Measurements from ENCODE around the gene USP53. TPM values are rescaled to one million over a fixed set of nuclear protein-coding genes. Genes with fewer than 3 reads are reported as not detected.

The USP53 gene
- total and polyA plus RNA-seq, 2 of the 13 experiments (the other 11 are each of a cell fraction or from before 2014, with no cell fraction given): 5.3 to 8.1 TPM

DNA sequence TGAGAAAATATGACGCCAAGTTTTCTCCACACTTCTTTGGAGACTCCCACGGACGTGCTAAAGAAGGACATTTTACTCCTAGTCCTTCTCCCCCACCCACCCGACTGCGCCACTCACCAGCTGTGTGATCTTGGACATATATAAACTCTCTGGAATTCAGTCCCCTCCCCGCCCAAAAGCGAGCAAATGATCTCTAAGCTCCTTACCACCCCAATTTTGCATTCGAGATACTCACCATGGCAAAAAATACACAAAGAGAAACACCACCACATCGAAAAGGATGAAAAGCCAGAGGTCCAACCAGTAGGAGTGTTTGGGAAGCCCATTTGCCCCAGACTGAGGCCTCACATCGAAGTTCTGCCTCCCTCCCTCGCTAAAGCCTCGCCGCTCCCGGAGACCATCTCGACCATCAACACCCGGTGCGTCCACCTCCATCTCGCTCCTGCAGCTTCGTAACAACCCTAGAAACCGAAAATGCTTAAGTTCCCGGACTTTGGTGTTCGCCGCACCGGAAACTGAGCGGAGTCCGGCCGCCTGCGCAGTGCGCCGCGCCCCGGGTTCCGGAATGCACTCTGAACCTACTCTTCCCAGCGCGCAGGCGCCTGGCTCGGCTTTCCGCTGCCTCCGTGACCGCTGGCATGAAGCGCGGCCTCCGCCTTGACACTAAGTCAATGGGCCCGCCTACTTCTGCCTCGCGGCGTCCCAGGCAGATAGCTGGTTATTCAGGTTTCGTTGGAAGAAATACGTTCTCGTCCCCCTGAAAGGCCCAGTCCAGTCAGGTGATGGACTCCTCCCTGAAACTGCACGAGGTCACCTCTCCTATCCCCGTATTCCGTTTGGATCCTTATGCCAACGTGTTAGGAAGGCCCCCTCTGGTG, 87.8 kb downstream of the USP53 start (continued):
- TF ChIP-seq ZNF790 (CRISPR knock-in tag; IDR thresholded peaks at IDR 0.05; ENCODE audit: borderline replicate concordance) (no peak; the same call in 1 of the 2 replicates), ZNF280D (CRISPR knock-in tag; IDR thresholded peaks at IDR 0.05) (no peak), SPEN (CRISPR knock-in tag; IDR thresholded peaks at IDR 0.05; ENCODE audit: low read depth) (peak; percentile 96), ZNF660 (CRISPR knock-in tag; IDR thresholded peaks at IDR 0.05; ENCODE audit: borderline replicate concordance, low read depth) (no peak), MAF1 (CRISPR knock-in tag; IDR thresholded peaks at IDR 0.05; ENCODE audit: borderline replicate concordance) (no peak), CBX2 (IDR thresholded peaks at IDR 0.05; ENCODE audit: low read depth, low read length) (no peak), CBX2 (CRISPR knock-in tag; IDR thresholded peaks at IDR 0.05; ENCODE audit: low read depth) (0 out of 2 replicates have a peak, but pooled peaks have one; percentile 57), ZEB1 (IDR thresholded peaks at IDR 0.05; ENCODE audit: insufficient replicate concordance, low read depth) (no peak), ZBTB7A (CRISPR knock-in tag; IDR thresholded peaks at IDR 0.05) (no peak), ETV6 (CRISPR knock-in tag; conservative IDR thresholded peaks at IDR 0.05) (no peak; the same call in 1 of the 2 replicates), ZNF17 (CRISPR knock-in tag; IDR thresholded peaks at IDR 0.05) (no peak), ZNF740 (CRISPR knock-in tag; IDR thresholded peaks at IDR 0.05) (no peak), SMC3 (IDR thresholded peaks at IDR 0.05; ENCODE audit: low read length) (peak; percentile 30; the same call in 1 of the 2 replicates), JUND (CRISPR knock-in tag; IDR thresholded peaks at IDR 0.05) (no peak), SALL1 (CRISPR knock-in tag; IDR thresholded peaks at IDR 0.05) (peak; percentile 95), ZNF543 (CRISPR knock-in tag; IDR thresholded peaks at IDR 0.05) (peak; percentile 94), ZBTB34 (CRISPR knock-in tag; IDR thresholded peaks at IDR 0.05) (peak; percentile 81), ZNF225 (CRISPR knock-in tag; IDR thresholded peaks at IDR 0.05) (no peak; the same call in 1 of the 2 replicates), GPBP1L1 (CRISPR knock-in tag; IDR thresholded peaks at IDR 0.05) (no peak), RBM22 (optimal IDR thresholded peaks at IDR 0.05; ENCODE audit: low read length) (no peak), HNRNPK (IDR thresholded peaks at IDR 0.05; ENCODE audit: low read depth, low read length, poor library complexity, severe bottlenecking) (no peak), SP5 (CRISPR knock-in tag; IDR thresholded peaks at IDR 0.05; ENCODE audit: borderline replicate concordance, low read depth) (peak; percentile 88), NRL (CRISPR knock-in tag; IDR thresholded peaks at IDR 0.05; ENCODE audit: borderline replicate concordance) (peak; percentile 96), RFX1 (IDR thresholded peaks at IDR 0.05) (no peak), GTF2F1 (IDR thresholded peaks at IDR 0.05; ENCODE audit: low read length) (no peak)
